ENCODE data around the gene GPC6.
A peak's percentile ranks its signal among the peaks of the same experiment; 100 is the strongest.

GPC6 gene

GRCh38 chr13:94382517-94382916, 1155.9 kb downstream of the GPC6 start:
- H3K4me1 ChIP-seq (ENCODE audit: control insufficient read depth, insufficient read depth, low read depth, low read length) = no peaks in the 10 kb centered on the region
- no peak overlapping the region for H3K27ac ChIP-seq (ENCODE audit: low read length, poor library complexity, severe bottlenecking)
- no peak overlapping the region for H3K4ac ChIP-seq (ENCODE audit: low read depth in 1 of 2, low read length in 2 of 2)
- H2BK120ac ChIP-seq (ENCODE audit: low read depth, low read length) = no peak overlapping the region
- H3K4me3 ChIP-seq (ENCODE audit: insufficient read depth in 1 of 2, low read depth in 1 of 2, low read length in 2 of 2) = no peak overlapping the region
- 91% methylated on average over 3 of the region's 3 CpGs for WGBS
- H3K9ac ChIP-seq (ENCODE audit: low read length) = no peak overlapping the region
- no peak overlapping the region for H3K23ac ChIP-seq (ENCODE audit: low read length in 2 of 2)
- no peak overlapping the region for H2BK12ac ChIP-seq (ENCODE audit: low read length in 2 of 2)
- H3K14ac ChIP-seq (ENCODE audit: low read length in 2 of 2) = no peak overlapping the region
- no peaks in the 10 kb centered on the region for H3K9me3 ChIP-seq (ENCODE audit: control insufficient read depth, low read length)
- H4K8ac ChIP-seq (ENCODE audit: low read length) = no peak overlapping the region
- H4K91ac ChIP-seq (ENCODE audit: low read length) = no peak overlapping the region
- no peak overlapping the region for H3K18ac ChIP-seq (ENCODE audit: low read depth in 1 of 2, low read length in 2 of 2)
- no peak overlapping the region for H3K4me2 ChIP-seq (ENCODE audit: low read length, poor library complexity, severe bottlenecking)
- H3K79me1 ChIP-seq (replicated peaks; ENCODE audit: low read length, poor library complexity, severe bottlenecking) = no peaks in the 10 kb centered on the region
- no peak overlapping the region for H2BK5ac ChIP-seq (ENCODE audit: low read depth, low read length, poor library complexity, severe bottlenecking)
- DNase-seq = no peak
- no peak overlapping the region for H2BK15ac ChIP-seq (ENCODE audit: low read depth, poor library complexity, severe bottlenecking)
- no peak overlapping the region for H2AFZ ChIP-seq (ENCODE audit: low read depth, low read length)
- H3K36me3 ChIP-seq (ENCODE audit: control insufficient read depth in 1 of 2, insufficient read depth in 2 of 2, low read depth in 1 of 2, low read length in 2 of 2) = no peaks in the 10 kb centered on the region
- no peak overlapping the region for H2AK5ac ChIP-seq (ENCODE audit: low read length, severe bottlenecking)
- no peaks in the 10 kb centered on the region for H3K27me3 ChIP-seq (ENCODE audit: control insufficient read depth in 1 of 2, insufficient read depth in 1 of 2, low read length in 2 of 2)

- no peak for DNase-seq
- H4K8ac ChIP-seq (ENCODE audit: low read length) = no peak overlapping the region
- H3K79me1 ChIP-seq (replicated peaks; ENCODE audit: low read length, poor library complexity, severe bottlenecking) = no peaks in the 10 kb centered on the region
- no peak overlapping the region for H3K4ac ChIP-seq (ENCODE audit: low read depth in 1 of 2, low read length in 2 of 2)
- no peak overlapping the region for H2BK12ac ChIP-seq (ENCODE audit: low read length in 2 of 2)
- H2BK5ac ChIP-seq (ENCODE audit: low read depth, low read length, poor library complexity, severe bottlenecking) = no peak overlapping the region
- no peaks in the 10 kb centered on the region for H3K36me3 ChIP-seq (ENCODE audit: control insufficient read depth in 1 of 2, insufficient read depth in 2 of 2, low read depth in 1 of 2, low read length in 2 of 2)
- no peak overlapping the region for H2AK5ac ChIP-seq (ENCODE audit: low read length, severe bottlenecking)
- H2BK15ac ChIP-seq (ENCODE audit: low read depth, poor library complexity, severe bottlenecking) = no peak overlapping the region
- no peak overlapping the region for H3K9ac ChIP-seq (ENCODE audit: low read length)
- H3K4me3 ChIP-seq (ENCODE audit: insufficient read depth in 1 of 2, low read depth in 1 of 2, low read length in 2 of 2) = no peak overlapping the region
- H3K18ac ChIP-seq (ENCODE audit: low read depth in 1 of 2, low read length in 2 of 2) = no peak overlapping the region
- H2BK120ac ChIP-seq (ENCODE audit: low read depth, low read length) = no peak overlapping the region
- H3K27me3 ChIP-seq (ENCODE audit: control insufficient read depth in 1 of 2, insufficient read depth in 1 of 2, low read length in 2 of 2) = no peaks in the 10 kb centered on the region
- no peak overlapping the region for H3K4me2 ChIP-seq (ENCODE audit: low read length, poor library complexity, severe bottlenecking)
- no peaks in the 10 kb centered on the region for H3K4me1 ChIP-seq (ENCODE audit: control insufficient read depth, insufficient read depth, low read depth, low read length)
- no peak overlapping the region for H3K27ac ChIP-seq (ENCODE audit: low read length, poor library complexity, severe bottlenecking)
- 82% methylated on average over 5 of the region's 5 CpGs for WGBS
- H3K23ac ChIP-seq (ENCODE audit: low read length in 2 of 2) = no peak overlapping the region
- no peak overlapping the region for H4K91ac ChIP-seq (ENCODE audit: low read length)
- no peak overlapping the region for H2AFZ ChIP-seq (ENCODE audit: low read depth, low read length)
- H3K14ac ChIP-seq (ENCODE audit: low read length in 2 of 2) = no peak overlapping the region
- H3K9me3 ChIP-seq (ENCODE audit: control insufficient read depth, low read length) = no peaks in the 10 kb centered on the region
These were observed 1156.4 kb downstream of the GPC6 start for GRCh38 chr13:94382960-94383359.

- H3K27me3 ChIP-seq (ENCODE audit: control insufficient read depth in 1 of 2, insufficient read depth in 1 of 2, low read length in 2 of 2) = no peaks in the 10 kb centered on the region
- no peak overlapping the region for H3K23ac ChIP-seq (ENCODE audit: low read length in 2 of 2)
- no peaks in the 10 kb centered on the region for H3K79me1 ChIP-seq (replicated peaks; ENCODE audit: low read length, poor library complexity, severe bottlenecking)
- H3K9me3 ChIP-seq (ENCODE audit: control insufficient read depth, low read length) = no peaks in the 10 kb centered on the region
- DNase-seq = no peak
- H3K4me3 ChIP-seq (ENCODE audit: insufficient read depth in 1 of 2, low read depth in 1 of 2, low read length in 2 of 2) = no peak overlapping the region
- H3K14ac ChIP-seq (ENCODE audit: low read length in 2 of 2) = no peak overlapping the region
- H2BK120ac ChIP-seq (ENCODE audit: low read depth, low read length) = no peak overlapping the region
- no peak overlapping the region for H4K8ac ChIP-seq (ENCODE audit: low read length)
- no peak overlapping the region for H3K27ac ChIP-seq (ENCODE audit: low read length, poor library complexity, severe bottlenecking)
- no peaks in the 10 kb centered on the region for H3K4me1 ChIP-seq (ENCODE audit: control insufficient read depth, insufficient read depth, low read depth, low read length)
- WGBS = 93% methylated on average over 2 of the region's 2 CpGs
- H3K4me2 ChIP-seq (ENCODE audit: low read length, poor library complexity, severe bottlenecking) = no peak overlapping the region
- no peak overlapping the region for H2BK15ac ChIP-seq (ENCODE audit: low read depth, poor library complexity, severe bottlenecking)
- H4K91ac ChIP-seq (ENCODE audit: low read length) = no peak overlapping the region
- H3K36me3 ChIP-seq (ENCODE audit: control insufficient read depth in 1 of 2, insufficient read depth in 2 of 2, low read depth in 1 of 2, low read length in 2 of 2) = no peaks in the 10 kb centered on the region
- H2BK5ac ChIP-seq (ENCODE audit: low read depth, low read length, poor library complexity, severe bottlenecking) = no peak overlapping the region
- no peak overlapping the region for H3K9ac ChIP-seq (ENCODE audit: low read length)
- no peak overlapping the region for H2AFZ ChIP-seq (ENCODE audit: low read depth, low read length)
- H2AK5ac ChIP-seq (ENCODE audit: low read length, severe bottlenecking) = no peak overlapping the region
- H3K18ac ChIP-seq (ENCODE audit: low read depth in 1 of 2, low read length in 2 of 2) = no peak overlapping the region
- no peak overlapping the region for H2BK12ac ChIP-seq (ENCODE audit: low read length in 2 of 2)
- H3K4ac ChIP-seq (ENCODE audit: low read depth in 1 of 2, low read length in 2 of 2) = no peak overlapping the region
These were observed 1157.8 kb downstream of the GPC6 start for GRCh38 chr13:94384231-94384905.

- no peaks in the 10 kb centered on the region for H3K36me3 ChIP-seq (ENCODE audit: control insufficient read depth in 1 of 2, insufficient read depth in 2 of 2, low read depth in 1 of 2, low read length in 2 of 2)
- H3K23ac ChIP-seq (ENCODE audit: low read length in 2 of 2) = no peak overlapping the region
- H3K4ac ChIP-seq (ENCODE audit: low read depth in 1 of 2, low read length in 2 of 2) = no peak overlapping the region
- H3K27me3 ChIP-seq (ENCODE audit: control insufficient read depth in 1 of 2, insufficient read depth in 1 of 2, low read length in 2 of 2) = no peaks in the 10 kb centered on the region
- H4K8ac ChIP-seq (ENCODE audit: low read length) = no peak overlapping the region
- H3K9ac ChIP-seq (ENCODE audit: low read length) = no peak overlapping the region
- H2AFZ ChIP-seq (ENCODE audit: low read depth, low read length) = no peak overlapping the region
- DNase-seq = no peak
- no peak overlapping the region for H3K4me3 ChIP-seq (ENCODE audit: insufficient read depth in 1 of 2, low read depth in 1 of 2, low read length in 2 of 2)
- H3K4me2 ChIP-seq (ENCODE audit: low read length, poor library complexity, severe bottlenecking) = no peak overlapping the region
- no peak overlapping the region for H3K14ac ChIP-seq (ENCODE audit: low read length in 2 of 2)
- H3K27ac ChIP-seq (ENCODE audit: low read length, poor library complexity, severe bottlenecking) = no peak overlapping the region
- H3K79me1 ChIP-seq (replicated peaks; ENCODE audit: low read length, poor library complexity, severe bottlenecking) = no peaks in the 10 kb centered on the region
- peak overlapping the region in 1 of 2 experiments; percentile 5 for H3K18ac ChIP-seq (ENCODE audit: low read depth in 1 of 2, low read length in 2 of 2)
- H4K91ac ChIP-seq (ENCODE audit: low read length) = no peak overlapping the region
- H2BK120ac ChIP-seq (ENCODE audit: low read depth, low read length) = no peak overlapping the region
- H2BK5ac ChIP-seq (ENCODE audit: low read depth, low read length, poor library complexity, severe bottlenecking) = no peak overlapping the region
- H2AK5ac ChIP-seq (ENCODE audit: low read length, severe bottlenecking) = no peak overlapping the region
- H2BK12ac ChIP-seq (ENCODE audit: low read length in 2 of 2) = no peak overlapping the region
- no peak overlapping the region for H2BK15ac ChIP-seq (ENCODE audit: low read depth, poor library complexity, severe bottlenecking)
- no peaks in the 10 kb centered on the region for H3K4me1 ChIP-seq (ENCODE audit: control insufficient read depth, insufficient read depth, low read depth, low read length)
- no peaks in the 10 kb centered on the region for H3K9me3 ChIP-seq (ENCODE audit: control insufficient read depth, low read length)
These were observed 1160.4 kb downstream of the GPC6 start for GRCh38 chr13:94387047-94387446.

Measured in mesenchymal stem cell (in vitro differentiated cells and primary cell).